SH-SY5Y (cell line): ENCODE measurements around the gene GADD45GIP1.

Source experiments
- GATA2 ChIP-seq: IDR thresholded peaks from 2 replicates; pipeline ENCODE4 v1.6.1; 2011; ENCODE audit warnings: mild to moderate bottlenecking, low read depth, low read length
- GATA3 ChIP-seq: IDR thresholded peaks from 2 replicates; pipeline ENCODE4 v1.6.1; 2011; ENCODE audit warnings: low read depth, mild to moderate bottlenecking, low read length, moderate library complexity

DNA sequence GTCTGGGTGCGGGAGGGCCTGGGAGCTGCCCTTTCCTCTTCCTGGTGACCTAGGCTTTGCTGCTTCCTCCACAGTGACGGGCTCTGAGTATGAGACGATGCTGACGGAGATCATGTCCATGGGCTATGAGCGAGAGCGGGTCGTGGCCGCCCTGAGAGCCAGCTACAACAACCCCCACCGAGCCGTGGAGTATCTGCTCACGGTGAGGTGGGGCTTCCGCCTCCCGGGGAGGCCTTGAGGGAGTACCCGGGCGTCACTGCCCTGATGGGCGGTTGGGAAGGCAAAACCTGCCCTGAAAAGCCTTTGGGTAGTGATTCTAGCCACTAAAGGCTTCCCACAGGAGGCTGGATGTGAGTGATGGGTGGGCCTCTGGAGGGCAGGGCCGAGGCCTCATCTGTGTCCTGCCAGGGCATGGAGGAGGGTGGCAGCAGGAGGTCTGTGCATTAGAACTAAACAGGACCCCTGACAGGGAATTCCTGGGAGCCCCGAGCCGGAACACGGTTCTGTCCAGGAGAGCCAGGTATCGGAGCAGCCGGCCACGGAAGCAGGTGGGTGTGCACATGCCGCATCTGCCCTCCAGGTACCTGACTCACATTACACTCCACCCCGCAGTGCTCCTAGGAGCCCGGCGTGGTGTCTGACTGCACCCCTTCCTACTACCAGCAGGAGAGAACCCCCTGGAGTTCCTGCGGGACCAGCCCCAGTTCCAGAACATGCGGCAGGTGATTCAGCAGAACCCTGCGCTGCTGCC is 8.2 kb downstream of the GADD45GIP1 start:
- TF ChIP-seq GATA2, result no peak
- TF ChIP-seq GATA3, result no peak
